SH-SY5Y (cell line): Measurements from ENCODE around the gene MUL1.

Source experiments
- GATA2 ChIP-seq: IDR thresholded peaks from 2 replicates; pipeline ENCODE4 v1.6.1; 2011; ENCODE audit warnings: mild to moderate bottlenecking, low read depth, low read length
- GATA3 ChIP-seq: IDR thresholded peaks from 2 replicates; pipeline ENCODE4 v1.6.1; 2011; ENCODE audit warnings: low read depth, mild to moderate bottlenecking, low read length, moderate library complexity

MUL1 gene

GRCh38 chr1:20470194-20470593 is 37.8 kb downstream of the MUL1 start:
- TF ChIP-seq GATA3 (no peak), GATA2 (0 out of 2 replicates have a peak, but pooled peaks have one; percentile 11)

- TF ChIP-seq GATA3 (no peak), GATA2 (no peak)
Observed at GRCh38 chr1:20469406-20470076, 38.4 kb downstream of the MUL1 start.

- TF ChIP-seq GATA3 (no peak), GATA2 (no peak)
Observed at GRCh38 chr1:20466273-20466672, 41.7 kb downstream of the MUL1 start.

- TF ChIP-seq GATA2 (no peak), GATA3 (no peak)
Observed at GRCh38 chr1:20465187-20465586, 42.8 kb downstream of the MUL1 start.

GRCh38 chr1:20463502-20463901 is 44.4 kb downstream of the MUL1 start:
- TF ChIP-seq GATA2, result no peak
- no peak for TF ChIP-seq GATA3

GRCh38 chr1:20462397-20462796 is 45.6 kb downstream of the MUL1 start:
- TF ChIP-seq GATA2 (no peak), GATA3 (no peak)

- no peak for TF ChIP-seq GATA3
- TF ChIP-seq GATA2, result no peak
Observed at GRCh38 chr1:20458717-20459116, 49.2 kb downstream of the MUL1 start.

GRCh38 chr1:20454004-20454403 is 53.9 kb downstream of the MUL1 start:
- TF ChIP-seq GATA2 (no peak), GATA3 (no peak)

GRCh38 chr1:20449735-20450311 is 58.1 kb downstream of the MUL1 start:
- TF ChIP-seq GATA3 (no peak), GATA2 (no peak)
